Left renal pelvis (tissue), 4 donors: ENCODE data around the gene FGF22. TPM values are rescaled to one million over a fixed set of nuclear protein-coding genes. Genes with fewer than 3 reads are reported as not detected.

Experiments used
- DNase-seq, 4 donors: peaks; one replicate each; pipeline ENCODE4 v3.0.0-alpha.2; 2013; ENCODE audit warnings: low read depth in 4 of 4, low spot score in 3 of 4
- polyA plus RNA-seq, 4 donors: library from polyadenylated mRNA; unstranded; fragments of 120-200 nt; gene quantifications; one replicate each; pipeline ENCODE4 v1.2.1, GENCODE V29; 2013; ENCODE audit not compliant: insufficient read length in 4 of 4

FGF22 gene
- polyA plus RNA-seq, 4 donors = 0.11 to 0.55 (median 0.34) TPM

DNA sequence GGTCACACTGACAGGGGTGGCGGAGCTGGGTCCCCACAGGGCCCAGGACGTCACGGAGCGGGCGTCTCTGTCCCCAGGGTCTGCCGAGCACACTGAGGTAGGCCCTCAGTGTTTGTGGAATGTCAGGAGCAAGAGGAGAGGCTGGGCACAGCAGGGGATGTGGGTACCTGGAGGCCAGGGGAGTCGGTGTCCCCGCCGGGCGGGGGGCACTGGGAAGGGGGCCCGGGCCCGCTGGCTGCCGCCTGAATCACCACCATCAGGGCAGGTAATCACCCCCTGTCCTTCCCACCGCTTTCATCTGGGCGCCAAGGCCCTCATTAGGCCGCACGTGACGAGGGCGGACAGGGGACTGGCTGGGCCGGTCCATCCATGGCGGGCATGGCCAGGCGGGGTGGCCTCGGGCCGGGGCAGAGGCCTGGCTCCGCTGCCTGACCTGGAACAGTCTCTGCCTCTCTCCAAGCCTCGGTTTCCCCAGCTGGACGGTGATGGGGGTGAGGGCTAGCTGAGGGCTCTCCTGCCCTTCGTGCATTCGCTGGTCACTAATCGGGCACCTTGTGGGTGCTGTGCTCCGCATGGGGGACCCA lies 1.0 kb downstream of the FGF22 start:
- no peak for DNase-seq

DNA sequence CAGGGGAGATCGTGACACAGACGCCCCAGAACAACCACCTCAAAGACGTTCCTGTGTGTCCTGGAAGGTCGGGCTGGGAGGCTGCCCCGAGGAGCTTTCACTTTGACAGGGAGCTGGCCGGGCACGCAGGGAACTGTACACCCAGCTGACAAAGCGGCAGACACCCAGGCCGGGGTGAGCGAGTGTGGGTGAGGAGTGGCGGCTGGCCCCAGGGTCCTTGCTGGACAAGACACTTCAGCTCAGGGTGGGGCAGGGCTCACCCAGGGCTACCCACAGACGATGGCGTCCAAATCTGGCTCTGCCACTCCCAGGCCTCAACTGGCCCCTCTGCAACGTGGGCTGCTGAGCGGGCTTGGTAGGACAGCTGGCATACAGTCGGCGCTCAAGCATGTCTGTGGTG lies 2.0 kb downstream of the FGF22 start:
- no peak for DNase-seq

DNA sequence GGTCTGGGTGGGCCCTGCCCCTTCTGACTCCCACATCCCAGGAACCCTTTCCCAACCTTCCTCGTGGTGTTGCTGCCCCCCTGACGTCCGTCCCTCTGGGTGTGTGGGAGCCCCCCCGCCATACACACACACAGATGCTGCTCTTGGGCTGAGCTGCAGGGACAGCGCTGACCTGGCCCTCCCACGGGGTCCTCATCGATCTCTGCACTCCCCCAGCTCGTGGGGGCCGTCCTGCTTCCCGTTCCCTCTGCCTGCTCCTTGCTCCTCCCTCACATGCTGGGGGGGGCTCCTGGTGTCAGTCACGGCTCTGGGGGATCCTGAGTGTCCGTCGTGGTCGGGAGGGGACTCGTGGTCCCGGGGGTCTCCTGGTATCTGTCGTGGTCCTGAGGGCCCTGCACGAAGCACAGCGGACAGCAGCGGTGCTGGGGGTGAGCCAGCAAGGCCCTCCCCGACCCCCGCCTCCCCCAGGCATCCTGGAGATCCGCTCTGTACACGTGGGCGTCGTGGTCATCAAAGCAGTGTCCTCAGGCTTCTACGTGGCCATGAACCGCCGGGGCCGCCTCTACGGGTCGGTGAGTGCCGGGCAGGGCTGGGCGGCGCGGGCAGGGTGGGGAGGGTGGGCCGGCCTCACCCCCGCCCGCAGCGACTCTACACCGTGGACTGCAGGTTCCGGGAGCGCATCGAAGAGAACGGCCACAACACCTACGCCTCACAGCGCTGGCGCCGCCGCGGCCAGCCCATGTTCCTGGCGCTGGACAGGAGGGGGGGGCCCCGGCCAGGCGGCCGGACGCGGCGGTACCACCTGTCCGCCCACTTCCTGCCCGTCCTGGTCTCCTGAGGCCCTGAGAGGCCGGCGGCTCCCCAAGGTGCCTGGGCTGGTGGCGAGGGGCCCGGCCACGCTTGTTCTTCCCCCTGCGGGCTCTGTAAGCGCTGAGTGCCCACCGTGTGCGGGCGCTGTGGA lies 3.4 kb downstream of the FGF22 start:
- no peak for DNase-seq

DNA sequence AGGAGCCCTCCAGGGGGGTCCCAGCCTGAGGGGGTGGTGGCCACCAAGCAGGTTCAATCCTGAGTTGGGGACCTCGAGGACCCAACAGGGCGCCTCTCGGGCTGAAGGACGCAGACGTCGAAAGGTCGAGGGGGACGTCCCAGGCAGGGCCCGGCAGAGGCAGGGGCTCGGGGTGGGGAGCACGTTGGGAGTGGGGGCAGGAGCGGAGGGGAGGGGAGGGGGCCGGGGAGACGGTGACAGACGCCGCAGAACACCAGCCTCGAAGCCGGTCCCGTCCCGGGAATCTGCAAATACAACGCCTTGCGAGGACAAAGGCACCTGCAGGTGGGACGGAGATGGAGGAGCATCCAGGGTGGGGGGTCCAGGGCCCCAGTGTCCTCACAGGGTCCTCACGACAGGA lies 4.1 kb downstream of the FGF22 start:
- DNase-seq = no peak

DNA sequence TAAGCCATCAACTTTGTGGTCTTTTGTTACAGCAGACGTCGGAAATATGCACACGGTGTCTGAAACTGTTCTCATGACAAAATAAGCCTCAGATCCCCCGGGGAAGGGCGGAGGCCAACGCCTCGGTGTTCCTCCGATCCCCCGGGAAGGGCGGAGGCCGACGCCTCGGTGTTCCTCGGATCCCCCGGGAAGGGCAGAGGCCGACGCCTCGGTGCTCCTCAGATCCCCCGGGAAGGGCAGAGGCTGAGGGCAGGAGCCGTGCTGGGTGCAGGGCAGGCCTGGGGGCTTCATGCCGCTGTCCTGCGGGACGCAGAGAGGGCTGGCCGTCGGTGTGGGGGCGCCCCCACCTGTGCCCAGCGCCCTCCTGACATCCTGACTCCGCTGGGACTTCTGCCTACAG lies 4.7 kb downstream of the FGF22 start:
- DNase-seq = no peak

DNA sequence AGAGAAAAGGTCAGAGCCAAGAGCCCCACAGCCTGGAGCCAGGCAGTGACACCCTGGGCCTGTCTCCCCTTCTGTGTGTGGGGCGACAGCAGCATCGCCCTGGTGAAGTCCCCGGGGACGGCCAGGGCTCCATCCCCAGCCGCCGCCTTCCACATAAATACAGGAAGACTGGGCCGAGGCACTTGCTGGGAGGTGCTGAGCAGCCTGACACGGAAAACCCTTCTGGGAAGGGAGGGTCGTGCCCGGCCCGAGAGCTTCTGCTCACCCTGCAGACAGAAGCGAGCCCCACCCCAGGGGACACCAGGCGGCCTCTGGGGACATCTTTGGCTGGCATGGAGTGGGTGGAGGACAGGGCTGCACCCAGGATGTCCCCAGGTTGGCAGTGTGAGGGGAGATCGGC lies 5.1 kb downstream of the FGF22 start:
- DNase-seq = no peak

DNA sequence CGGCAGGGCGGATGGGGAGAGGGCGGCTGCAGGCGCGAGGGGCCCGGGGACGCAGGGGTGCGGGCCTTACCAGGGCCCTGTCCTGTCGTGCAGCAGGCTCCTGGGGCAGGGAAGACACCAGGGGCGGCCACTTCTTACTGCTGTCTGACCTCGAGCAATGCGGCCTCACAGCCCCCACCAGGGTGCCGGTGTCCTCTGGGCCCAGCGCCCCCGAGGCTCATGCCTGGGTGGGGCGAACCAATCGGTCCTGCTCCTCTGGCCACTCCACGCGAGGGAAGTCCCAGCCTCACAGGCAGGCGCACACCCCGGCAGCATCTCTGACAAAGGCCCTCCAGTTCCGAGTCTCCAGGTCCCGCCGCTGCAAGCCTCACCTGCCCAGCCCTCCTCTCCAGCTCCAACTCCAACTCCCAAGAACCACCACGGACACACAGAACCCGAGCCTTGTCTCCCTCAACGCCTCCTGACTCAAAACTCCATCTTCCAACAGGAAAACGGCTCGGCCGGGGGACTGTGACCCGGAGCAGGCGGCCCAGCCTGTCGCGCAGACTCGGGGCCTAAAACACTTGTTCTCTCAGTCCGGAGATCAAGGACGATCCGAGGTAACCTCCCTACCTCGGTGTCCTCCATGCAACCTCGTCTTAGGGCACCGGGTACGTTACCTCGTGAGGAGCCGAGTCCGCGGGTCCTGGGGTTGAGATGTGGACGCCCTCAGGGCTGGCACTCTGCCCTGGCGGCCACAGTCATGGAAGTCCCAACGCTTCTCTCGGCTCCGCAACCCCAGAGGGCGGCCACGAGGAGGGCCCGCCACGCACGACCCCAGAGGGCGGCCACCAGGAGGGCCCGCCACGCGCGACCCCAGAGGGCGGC lies 6.5 kb downstream of the FGF22 start:
- DNase-seq = no peak

DNA sequence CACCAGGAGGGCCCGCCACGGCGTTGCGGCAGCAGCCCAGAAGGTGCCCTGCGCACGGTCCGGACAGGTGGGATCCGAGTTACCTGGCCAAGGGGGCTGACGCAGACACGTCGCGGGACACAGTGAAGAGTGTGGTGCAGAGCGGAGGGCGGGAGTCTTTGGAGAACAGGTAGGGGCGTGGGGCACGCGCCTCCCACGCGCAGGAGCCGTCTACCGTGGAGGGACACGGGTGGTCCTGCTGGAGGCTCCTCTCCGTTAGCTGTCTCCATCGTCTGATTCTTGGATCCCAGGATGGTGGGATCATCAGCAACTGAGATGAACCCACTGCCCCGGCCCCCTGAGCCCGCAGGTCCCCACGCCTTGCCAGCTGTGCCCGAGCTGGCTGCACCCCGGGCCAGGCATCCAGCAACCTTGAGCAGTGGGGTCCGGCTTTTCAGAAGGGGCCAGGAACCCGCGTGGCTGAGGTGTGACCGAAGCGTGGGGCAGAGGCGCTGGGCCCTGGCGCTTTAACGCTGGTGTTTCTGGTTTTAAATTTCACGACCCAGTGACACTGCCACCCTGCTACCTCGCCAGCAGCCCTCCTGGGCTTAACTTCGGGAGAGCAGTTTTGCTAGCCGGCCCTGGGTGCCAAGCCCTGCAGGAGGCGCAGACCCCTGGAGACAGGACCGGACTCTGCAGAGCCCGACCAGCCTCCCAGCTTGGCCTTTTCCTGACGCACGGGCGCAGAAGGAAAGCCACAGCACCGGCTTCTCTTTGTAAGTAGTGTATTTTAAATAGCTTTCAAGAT lies 7.3 kb downstream of the FGF22 start:
- DNase-seq = no peak

DNA sequence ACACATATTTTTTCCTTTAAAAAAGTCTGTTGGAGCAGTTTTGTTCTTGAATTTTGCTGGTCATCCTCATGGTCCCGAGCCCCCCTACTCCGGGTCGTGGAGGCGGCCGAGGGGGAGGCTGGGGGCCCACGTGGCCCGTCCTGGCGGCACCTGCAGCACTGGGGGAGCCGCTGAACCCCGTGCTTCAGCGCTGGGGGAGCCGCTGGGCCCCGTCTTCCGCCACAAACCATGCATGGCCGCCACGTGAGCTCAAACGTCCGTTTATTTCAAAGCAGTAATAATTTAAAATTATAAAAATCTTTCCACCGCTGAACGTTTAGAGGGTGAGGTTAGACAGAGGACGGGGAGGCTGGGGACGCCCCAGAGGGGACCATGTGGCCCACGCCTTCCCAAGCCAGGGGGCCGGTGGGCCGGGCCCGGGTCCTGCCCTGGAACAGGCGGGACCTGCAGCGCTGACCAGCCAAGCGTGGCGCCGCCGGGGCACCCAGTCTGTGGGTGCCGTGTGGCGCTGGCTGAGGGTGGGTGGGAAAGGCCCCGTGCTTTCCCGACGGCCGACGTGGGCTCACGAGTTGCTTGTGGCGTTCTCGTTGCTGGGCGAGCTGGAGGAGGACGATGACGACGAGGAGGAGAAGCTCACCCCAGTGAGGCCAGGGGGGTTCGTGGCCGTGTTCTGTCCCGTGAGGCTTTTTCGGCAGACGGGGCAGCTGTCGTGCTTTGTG lies 8.0 kb downstream of the FGF22 start:
- DNase-seq = no peak

DNA sequence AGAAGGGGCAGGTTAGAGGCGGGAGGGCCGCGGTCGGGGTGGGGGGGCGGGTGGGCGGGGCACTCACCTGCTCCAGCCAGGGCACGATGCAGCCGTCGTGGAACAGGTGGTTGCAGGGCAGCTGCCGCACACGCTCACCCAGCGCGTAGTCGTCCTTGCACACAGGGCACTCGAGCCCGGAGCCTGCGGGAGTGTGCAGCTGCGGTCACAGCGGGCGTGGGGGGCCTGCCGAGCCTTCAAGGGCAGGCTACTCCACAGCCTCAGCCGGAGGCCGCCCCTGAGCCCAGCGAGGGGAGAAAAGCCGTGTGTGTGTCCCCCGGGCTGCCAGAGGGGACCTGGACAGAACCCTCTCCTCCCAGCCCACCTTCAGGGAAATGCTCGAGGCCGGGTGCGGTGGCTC lies 8.6 kb downstream of the FGF22 start:
- no peak for DNase-seq

DNA sequence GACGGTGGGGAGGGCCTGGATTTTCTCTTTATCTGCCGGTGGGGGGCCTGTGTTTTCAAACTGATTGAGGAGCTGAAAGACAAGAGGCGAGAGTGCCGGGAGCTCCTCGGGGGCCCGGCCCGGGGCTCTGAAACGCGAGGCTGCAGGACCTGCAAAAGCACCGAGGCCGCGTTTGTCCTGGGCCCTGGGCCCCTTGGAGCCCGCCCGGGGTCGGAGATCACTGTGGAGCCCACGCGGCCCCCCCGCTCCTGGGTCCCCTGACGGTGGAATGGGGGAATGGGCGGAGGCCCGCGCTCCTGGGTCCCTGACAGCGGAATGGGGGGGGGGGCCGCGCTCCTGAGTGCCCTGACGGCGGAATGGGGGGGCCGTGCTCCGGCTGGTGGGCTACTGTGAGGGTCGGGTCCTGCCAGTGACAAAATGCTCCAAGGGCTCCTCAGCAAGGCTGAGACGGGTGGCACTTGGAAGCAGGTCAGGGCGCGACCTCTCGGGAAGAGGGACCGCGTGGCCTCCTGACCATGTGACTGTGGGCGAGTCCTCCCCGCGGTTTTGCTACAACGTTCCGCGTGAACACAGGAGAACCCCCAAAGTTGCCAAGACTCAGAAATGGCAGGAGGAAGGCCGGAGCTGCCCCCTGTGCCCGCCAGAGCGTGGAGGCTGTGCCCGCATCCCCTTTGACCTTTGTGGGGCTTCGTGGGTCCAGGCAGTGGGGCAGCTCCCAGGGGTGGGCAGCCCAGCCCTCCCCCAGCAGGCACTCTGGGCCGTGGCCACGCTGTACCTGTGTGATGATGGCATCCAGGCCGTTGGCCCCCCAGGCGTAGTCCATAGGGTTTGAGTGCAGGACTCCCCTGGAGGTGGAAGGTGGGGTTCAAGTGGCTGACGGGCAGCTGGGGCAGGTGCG lies 9.5 kb downstream of the FGF22 start:
- DNase-seq = no peak

DNA sequence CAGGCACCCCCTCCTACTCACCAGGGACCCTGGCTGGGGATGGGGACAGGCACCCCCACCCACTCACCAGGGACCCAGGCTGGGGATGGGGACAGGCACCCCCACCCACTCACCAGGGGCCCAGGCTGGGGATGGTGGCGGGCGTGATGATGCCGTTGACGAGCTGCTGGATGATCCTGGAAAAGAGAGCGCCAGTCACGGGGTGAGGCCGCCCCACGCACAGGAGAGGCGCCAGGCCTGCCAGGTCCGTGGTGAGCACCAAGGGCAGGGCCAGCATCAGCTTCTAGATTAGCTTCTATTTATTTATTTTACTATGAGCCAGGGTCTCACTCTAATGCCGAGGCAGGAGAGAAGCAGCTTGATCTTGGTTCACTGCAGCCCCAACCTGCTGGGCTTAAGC lies 10.4 kb downstream of the FGF22 start:
- DNase-seq = no peak

DNA sequence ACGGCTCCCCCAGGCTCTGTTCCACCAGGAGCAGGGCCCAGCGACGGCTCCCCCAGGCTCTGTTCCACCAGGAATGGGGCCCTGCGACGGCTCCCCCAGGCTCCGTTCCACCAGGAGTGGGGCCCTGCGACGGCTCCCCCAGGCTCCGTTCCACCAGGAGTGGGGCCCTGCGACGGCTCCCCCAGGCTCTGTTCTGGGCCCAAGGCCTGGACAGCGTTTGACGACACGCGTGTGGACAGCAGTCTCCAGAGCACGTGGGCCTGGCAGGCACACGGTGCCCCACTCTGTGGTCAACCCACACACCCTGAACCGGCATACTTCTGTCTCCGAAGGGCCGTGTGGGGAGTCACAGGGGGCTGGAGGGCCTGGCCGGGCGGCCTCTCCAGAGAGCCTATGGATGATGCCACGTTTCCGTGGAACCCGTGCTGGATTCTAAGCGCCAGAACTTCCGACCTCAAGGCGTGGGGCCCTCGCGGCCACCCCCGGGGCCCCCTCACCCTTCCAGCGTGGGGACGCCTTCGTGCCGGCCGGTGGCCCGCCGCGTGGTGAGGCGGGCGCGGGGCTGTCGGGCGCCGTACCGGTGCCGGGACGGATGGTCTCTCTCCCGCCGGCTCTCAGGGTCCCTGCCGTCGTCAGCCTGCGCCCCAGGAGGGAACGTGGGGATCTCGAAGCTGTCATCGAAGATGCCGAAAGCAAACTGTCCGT lies 11.6 kb downstream of the FGF22 start:
- DNase-seq = no peak

DNA sequence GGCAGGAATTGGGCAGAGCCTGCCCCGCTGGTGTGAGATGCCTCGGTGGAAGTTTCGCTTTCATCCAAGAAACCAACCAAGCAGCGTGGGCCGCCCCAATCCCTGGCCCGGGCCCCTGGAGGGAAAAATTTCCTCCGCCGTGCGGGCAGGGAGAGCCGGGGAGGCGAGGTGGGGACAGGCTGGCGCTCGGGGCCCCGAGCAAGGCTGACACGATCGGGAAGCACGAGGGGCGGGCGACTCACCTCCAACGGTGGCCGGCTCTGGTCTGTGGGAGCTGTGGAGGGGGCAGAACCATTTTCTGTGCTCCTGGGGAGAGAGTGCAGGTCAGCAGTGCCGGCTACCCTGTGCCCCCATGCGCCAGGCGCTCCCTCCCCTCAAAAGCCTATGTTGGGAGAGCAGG lies 12.3 kb downstream of the FGF22 start:
- no peak for DNase-seq

DNA sequence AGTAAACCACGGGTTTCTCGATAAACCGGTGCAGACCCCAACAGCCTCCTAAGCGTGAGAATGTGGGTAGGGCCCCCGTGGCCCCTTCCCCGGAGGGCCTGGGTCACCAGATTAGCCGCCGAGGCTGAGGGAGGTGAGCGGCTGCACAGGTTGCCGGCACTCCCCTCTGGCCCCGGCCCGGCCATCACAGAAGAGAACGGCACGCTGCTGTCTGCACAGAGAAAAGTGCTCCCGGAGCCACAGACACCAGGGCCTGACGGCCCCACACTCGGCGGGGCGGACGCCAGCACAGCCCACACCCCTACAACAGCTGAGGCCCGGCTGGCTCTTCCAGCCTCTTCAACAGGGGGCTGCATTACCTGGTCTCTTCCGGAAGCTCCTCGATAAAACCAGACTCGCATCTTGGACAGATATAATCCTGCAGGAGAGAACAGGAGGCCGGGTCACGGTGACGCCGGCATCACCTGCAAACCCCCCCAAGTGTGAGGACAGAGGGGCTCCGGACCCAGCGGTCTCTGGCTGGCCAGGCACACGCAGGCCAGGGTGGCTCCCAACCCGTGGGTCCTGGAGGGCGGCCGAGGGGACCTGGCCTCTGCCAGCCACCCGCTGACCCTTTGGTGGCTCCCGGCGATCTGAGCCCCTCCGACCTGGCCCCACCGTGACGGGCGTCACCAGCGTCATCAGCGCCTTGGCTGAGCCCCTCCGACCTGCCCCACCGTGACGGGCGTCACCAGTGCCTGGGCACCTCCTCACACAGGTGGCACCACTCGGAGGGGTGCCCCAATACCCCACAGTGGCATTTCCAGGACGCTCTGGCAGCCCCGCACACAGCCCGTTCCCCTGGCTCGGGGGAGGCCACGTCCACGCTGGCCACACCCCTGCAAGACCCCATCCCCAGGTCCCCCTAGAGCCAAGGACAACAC lies 13.0 kb downstream of the FGF22 start:
- no peak for DNase-seq

DNA sequence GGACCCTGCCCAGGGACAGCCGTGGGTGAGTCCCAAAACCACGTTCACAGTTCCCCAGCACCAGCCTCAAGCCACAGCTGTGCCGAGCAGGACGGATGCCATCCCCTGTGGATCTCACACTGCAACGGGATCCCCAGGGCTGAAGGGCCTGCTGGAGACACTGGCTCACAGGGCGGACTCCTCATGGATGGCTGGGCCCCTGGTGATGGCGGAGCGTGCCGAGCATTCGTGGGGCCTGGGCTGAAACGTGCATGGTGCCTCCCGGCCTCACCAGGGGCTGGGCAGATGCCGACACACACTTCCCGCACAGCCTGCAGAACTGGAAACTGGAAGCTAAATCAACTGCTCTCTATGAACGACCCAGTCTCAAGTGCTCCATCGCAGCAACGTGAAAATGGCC lies 13.7 kb downstream of the FGF22 start:
- no peak for DNase-seq

DNA sequence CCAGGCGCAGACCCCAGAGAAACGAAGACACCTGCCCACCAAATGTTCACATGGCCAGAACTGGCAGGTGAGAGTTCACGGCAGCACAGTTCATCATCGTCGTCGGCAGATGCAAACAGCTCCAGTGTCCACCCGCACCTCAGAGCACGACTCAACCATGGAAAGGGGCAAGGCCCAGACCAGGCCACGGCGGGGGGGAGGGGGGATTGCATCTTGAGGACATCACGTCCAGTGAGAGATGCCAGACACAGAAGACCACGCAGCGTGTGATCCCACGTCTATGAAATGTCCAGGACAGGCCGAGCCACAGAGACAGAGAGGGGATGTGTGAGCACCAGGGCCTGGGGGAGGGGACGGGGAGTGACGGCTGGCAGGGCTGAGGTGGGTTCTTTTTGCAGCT lies 16.0 kb downstream of the FGF22 start:
- no peak for DNase-seq
